Right kidney (tissue), 1 donor: ENCODE measurements around the gene ASB13.
A peak's percentile ranks its signal among the peaks of the same experiment; 100 is the strongest.
"Not testable (repeated sequence)": the region's sequence is repeated elsewhere in the genome, so short reads cannot be mapped to it uniquely, and the experiment has no call there.

Source experiments
- DNase-seq: peaks from one replicate; pipeline ENCODE4 v3.0.0-alpha.2; 2016

Gene ASB13

GRCh38 chr10:5606864-5607263, 59.5 kb downstream of the ASB13 start:
- no peak for DNase-seq

DNA sequence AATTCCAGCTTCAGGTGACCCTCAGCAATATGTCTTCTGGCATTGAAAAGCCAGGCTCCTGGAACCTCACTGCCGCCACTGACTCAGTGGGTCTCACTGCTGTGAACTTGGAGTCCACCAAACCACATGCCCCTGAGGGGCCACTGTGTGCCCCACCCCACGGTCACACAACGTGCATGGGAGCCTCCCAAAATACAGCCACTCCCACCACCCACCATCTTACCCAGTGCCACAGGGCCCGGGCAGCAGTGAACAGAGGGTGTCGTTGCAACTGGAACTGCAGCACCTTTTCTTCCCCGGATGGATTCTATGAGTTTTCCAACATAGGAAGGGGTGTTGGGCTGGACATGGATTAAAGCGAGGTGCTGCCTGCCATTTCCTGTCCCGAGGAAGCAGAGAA, 60.1 kb downstream of the ASB13 start:
- DNase-seq: no peak

GRCh38 chr10:5604961-5605360, 61.4 kb downstream of the ASB13 start:
- DNase-seq: no peak

GRCh38 chr10:5604236-5604925, 62.0 kb downstream of the ASB13 start:
- no peak for DNase-seq

DNA sequence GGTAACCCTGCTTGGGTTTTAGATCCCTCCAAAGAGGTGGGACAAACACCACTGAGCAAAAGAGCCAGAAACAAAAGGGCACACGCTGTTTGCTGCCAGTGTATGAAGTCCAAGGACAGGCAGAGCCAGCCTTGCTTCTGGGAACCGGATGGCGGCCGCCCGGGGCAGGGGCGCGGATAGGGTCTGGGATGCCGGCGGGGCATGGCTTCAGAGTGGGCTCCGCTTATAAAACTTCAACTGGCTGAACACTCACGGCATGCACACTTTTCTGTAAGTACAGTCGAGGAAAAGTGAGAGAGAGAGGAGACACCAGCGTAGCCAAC, 62.6 kb downstream of the ASB13 start:
- DNase-seq: no peak

DNA sequence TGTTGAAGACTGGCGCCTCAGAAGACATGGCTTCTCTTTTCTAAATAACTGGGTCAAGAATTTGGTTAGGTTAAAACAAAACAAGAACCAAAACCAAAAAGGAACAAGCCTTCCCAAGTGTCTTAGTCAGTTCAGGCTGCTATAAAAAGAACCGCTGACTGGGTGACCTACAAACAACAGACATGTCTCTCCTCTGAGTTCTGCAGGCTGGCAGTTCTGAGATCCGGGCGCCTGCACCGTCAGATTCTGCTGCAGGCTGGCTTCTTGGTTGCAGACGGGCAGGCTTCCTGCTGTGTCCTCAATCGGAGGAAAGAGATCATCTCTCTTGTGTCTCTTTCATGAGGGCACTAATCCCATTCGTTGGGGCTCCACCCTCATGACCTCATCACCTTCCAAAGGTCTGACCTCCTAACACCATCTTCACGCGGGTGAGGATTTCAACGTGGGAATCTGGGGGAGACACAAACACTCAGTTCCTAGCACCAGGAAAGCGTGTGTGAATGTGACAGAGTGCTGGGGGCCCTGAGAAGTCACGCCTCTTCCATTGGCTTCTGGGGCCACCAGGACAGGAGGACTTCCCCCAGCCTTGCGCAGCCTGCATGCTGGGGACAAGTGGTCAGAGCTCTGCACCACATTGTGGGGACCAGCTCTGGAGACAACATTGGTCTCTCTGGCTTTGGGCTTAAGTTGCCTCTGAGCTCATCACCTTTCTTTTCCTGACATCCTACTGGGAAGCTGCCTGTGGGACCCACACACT, 63.1 kb downstream of the ASB13 start:
- no peak for DNase-seq

DNA sequence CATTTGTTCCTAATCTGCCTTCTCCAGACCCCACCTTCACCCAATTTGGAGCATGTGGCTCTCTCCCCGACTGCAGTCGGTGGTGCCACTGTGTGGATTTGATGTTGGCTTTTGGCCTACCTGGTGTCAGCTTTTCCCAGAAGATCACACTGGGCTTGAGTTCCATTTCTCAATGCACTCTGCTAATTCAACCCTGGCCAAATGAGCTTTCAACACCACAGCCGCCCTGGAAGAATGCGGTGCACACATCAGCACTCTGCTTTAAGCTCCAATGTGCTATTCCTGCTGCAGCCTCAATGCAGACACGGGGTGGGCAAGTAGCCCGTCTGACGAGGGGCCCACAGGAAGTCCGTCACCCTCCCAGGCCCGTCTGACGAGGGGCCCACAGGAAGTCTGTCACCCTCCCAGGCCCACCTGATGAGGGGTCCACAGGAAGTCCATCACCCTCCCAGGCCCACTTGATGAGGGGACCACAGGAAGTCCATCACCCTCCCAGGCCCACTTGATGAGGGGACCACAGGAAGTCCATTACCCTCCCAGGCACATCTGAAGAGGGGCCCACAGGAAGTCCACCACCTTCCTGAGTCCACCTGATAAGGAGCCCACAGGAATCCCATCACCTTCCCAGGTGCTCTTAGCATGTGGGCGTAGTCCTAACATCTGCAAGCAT, 64.4 kb downstream of the ASB13 start:
- DNase-seq: no peak

- DNase-seq: no peak
These were observed 65.5 kb downstream of the ASB13 start for GRCh38 chr10:5600908-5601307.

DNA sequence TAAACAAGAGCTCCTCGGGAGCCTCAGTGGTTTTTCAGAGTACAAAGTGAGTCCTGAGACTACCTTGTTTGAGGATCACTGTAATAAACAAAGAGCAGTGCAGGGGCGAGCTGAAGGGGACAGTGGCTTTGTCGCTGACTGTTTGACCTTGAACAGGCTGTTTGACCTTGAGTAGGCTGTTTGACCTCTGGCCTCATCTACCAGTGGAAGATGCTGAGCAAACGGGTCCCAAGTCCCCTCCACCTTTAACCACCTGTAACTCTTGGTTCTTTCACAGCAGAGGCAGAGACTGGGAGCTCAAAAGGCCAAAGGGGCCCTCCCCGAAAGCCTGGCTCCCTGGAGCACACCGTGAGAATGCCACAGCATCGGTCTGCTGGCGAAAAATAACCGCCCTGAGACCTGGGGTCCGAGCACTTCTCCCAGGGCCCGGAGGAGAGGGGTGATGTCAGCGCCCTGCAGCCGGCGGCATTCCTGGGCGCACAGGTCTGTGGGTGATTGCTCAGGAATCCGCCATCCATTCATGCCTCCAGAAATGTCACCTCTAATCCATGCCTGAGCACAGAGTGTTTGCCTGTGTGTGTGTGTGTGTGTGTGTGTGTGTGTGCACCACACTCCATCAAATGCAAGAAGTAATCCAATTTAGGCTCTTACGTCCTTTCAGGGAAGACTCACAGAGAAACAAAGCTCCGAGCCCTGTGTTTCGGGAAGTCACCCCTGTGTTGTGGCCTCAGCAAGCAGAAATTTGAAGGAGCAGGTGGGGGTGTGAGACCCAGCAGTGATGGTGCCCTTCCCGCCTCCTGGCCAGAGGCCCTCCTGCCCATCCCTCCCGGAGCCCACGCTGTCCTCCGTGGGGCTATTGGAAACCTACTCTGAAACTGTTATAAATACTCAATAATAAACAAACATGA, 66.5 kb downstream of the ASB13 start:
- DNase-seq: no peak

- no peak for DNase-seq
These were observed 68.2 kb downstream of the ASB13 start for GRCh38 chr10:5598085-5598690.

- no peak for DNase-seq
These were observed 69.6 kb downstream of the ASB13 start for GRCh38 chr10:5596611-5597341.

DNA sequence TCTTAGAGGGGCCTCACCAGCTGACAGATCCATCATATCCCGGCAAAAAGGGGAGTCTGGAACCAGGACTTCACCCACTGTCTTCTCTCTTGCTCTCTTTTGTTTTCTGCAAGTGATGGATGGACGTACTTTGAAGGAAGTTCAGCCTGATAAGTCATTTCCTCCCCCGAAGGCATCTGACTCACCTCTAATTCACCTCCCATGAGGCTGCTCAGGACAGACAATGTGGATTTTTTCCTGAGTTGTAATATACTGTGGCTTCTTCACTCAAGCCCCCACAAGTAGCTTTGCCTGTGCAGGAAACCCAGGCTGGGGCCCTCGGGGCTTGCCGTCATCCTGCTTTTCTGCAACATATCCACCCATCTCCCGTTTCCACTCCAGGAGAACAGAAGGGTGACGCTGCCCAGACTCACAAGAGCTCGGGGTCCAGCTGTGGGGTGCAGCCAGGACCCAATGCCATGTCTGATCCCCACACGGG, 70.4 kb downstream of the ASB13 start:
- no peak for DNase-seq

GRCh38 chr10:5595591-5595990, 70.8 kb downstream of the ASB13 start:
- DNase-seq: no peak

DNA sequence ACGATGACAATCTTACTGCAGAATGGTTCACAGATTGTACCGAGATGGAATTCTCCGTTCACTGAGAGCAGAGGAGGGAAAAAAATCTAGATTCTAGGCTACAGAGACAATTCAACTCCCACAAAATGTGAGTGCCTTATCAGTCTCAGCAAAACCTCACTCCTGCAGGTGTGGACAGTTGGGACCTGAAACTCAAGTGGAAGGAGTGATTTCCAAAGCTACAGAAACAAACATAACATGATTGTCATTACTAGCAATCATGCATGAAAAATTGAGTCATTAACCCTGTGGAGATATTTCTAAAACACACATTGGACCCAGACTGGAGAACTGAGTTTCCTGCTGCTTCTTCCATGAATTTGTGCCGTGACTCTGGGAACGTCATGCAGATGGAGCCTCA, 71.3 kb downstream of the ASB13 start:
- DNase-seq: no peak

DNA sequence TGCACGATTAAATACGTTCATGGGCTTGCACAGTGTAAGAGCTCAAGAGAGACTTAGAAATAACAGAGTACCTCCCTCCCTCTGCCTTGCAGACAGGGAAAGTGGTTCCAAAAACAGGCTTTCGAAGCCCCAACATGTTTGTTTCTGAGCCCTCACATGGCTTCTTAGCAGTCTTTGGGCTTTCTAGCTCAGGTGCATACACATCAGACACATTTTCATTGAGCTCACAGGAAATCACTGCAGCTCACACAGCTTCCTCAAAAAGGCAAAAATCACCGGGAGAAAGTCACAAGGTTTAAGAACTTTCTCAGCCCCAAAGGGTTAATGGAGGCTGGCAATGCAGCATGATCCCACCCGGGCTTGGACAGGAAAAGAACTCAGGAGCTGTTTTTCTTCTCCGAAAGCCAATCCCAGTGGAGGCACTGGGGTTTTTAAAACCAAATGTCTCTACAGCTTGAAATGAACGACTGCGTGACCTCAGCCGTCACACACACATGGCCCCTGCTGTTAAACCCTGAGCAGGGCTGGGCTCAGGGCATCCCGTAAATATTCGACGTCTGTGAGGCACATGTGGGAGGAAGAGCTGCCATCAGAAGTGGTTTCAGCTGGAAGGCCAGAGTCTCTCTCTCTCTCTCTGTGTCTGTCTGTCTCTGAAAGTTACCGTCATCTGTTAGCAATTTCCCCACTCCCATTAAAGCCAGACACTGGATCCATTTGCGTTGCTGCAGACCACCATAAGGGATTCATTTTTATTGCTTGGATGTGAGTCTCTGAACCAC, 71.9 kb downstream of the ASB13 start:
- peak; percentile 57 for DNase-seq

DNA sequence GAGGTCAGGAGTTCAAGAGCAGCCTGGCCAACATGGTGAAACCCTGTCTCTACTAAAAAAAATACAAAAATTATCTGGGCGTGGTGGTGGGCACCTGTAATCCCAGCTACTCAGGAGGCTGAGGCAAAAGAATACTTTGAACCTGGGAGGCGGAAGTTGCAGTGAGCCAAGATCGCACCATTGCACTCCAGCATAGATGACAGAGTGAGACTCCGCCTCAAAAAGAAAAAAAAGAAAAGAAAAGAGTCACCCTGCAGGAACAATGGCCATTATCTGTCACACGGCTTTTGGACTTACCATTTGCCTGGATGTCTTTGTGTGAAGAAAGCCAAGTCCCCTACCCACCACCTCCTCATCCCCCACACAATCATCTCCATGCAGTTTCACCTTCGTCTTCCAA, 73.0 kb downstream of the ASB13 start:
- DNase-seq: not testable (repeated sequence)

DNA sequence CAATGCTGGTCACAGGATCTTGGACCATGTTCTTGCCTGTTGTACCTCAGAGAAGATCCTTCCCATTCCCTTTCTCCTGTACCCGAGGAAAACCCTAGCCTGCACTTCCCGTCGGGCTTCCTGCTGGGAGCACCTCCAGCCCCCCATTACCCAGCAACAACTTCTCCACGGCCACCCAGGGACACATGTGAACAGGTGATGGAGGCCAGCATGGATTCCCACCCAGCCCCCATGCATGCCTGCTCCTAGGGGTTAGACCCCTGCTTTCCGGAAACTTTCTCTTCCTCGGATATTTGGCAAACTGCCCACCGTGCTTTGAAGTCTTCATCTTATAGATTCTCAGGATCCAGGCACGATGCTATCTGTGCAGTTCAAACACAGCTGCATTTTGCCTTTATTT, 74.3 kb downstream of the ASB13 start:
- no peak for DNase-seq

DNA sequence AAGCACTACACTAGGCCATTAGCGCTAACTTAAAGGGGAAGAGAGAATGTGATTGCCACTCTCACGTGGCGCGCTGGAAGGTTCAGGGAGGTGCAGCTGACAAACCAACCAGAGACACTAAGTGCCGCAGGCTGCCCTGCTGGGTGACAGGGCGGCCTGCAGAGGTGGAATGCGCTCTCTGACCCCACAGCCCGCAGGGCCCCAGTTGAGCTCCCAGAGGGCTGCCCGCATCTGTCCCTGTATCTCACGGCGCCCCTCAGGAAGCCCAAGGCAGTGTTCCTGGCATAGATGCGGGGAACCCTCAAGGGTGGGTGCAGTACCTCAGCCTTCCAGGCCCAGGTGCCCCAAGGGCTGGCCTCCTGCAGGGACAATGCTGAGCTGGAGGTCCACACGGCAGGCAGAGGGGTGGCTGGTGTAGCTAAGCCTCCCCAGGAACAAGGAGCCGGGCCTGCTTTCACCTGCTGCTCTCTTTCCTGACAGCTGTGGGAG, 75.0 kb downstream of the ASB13 start:
- DNase-seq: no peak

DNA sequence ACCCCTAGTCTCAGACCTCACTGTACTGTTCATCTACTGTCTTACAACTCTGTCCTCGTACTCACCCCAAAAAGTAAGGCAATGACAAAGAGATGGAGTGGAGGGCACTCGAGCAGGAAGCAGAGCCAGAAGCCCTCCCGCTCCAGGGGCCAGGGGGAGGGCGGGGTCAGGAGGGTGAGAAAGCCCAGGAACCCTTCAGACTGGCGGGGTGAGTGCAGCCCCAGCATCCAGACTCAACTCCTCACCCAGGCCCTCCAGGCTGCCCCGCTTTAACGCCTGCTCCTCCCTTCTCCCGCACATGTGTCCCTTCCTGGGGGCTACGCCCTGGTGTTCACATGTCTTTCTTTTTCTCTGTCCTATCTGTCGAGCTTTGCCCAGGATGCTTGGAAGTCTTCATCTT, 75.6 kb downstream of the ASB13 start:
- no peak for DNase-seq
